ENCODE measurements around the gene PDSS2. TPM values are rescaled to one million over a fixed set of nuclear protein-coding genes. Genes with fewer than 3 reads are reported as not detected.

Gene PDSS2
- total RNA-seq, 1 experiment from 2014 or later: 12.1 TPM

GRCh38 chr6:107123501-107123900, 335.9 kb downstream of the PDSS2 start:
- Histone ChIP-seq H2BK20ac (ENCODE audit: low read depth, low read length, poor library complexity, severe bottlenecking) (no peak overlapping the region), H3T11ph (ENCODE audit: low read length) (no peak overlapping the region), H2BK12ac (ENCODE audit: insufficient read length, low read depth, low read length) (no peak overlapping the region), H3K18ac (ENCODE audit: insufficient read length, low read depth, low read length) (no peak overlapping the region), H2BK120ac (ENCODE audit: low read depth, low read length, poor library complexity, severe bottlenecking) (no peak overlapping the region), H2BK5ac (ENCODE audit: insufficient read length, low read length) (no peak overlapping the region), H2AFZ (ENCODE audit: low read length) (no peak overlapping the region), H3K27ac (ENCODE audit: insufficient read length, low read depth, low read length) (no peak overlapping the region), H3K4ac (ENCODE audit: low read depth, low read length) (no peak overlapping the region), H4K8ac (replicated peaks; ENCODE audit: insufficient read length, low read depth, low read length) (no peak overlapping the region), H3K23ac (ENCODE audit: insufficient read length, low read depth, low read length) (no peak overlapping the region), H3K23me2 (ENCODE audit: insufficient read length, low read depth, low read length, poor library complexity, severe bottlenecking) (no peaks in the 10 kb centered on the region), H2AK5ac (ENCODE audit: insufficient read length, low read length) (no peak overlapping the region), H3K56ac (ENCODE audit: insufficient read length, low read depth, low read length) (no peak overlapping the region), H4K91ac (ENCODE audit: insufficient read length, low read depth, low read length) (no peak overlapping the region), H2BK15ac (ENCODE audit: low read depth, low read length) (no peak overlapping the region), H3K4me1 (ENCODE audit: insufficient read depth, low read length) (peaks cover 7% of the 10 kb centered on the region; the same call in 1 of the 2 replicates), H3K27me3 (ENCODE audit: insufficient read depth, low read length) (no peaks in the 10 kb centered on the region), H4K5ac (ENCODE audit: insufficient read length, low read depth, low read length) (no peak overlapping the region), H3K79me2 (ENCODE audit: insufficient read depth, low read length) (no peaks in the 10 kb centered on the region), H3K9ac (ENCODE audit: extremely low read depth, insufficient read length, low read length) (no peak overlapping the region), H3K14ac (ENCODE audit: insufficient read depth, low read length) (no peak overlapping the region), H3K79me1 (ENCODE audit: insufficient read depth, low read depth, low read length, poor library complexity, severe bottlenecking) (no peaks in the 10 kb centered on the region), H4K20me1 (ENCODE audit: control insufficient read depth, insufficient read depth, insufficient read length) (no peaks in the 10 kb centered on the region), H3K4me2 (ENCODE audit: insufficient read depth, insufficient read length, low read length) (no peak overlapping the region), H3K9me3 (ENCODE audit: control insufficient read depth, low read depth, low read length) (no peaks in the 10 kb centered on the region)
- no peak overlapping the region for H3K27ac Mint-ChIP-seq
- peaks cover 43 to 47% of the 10 kb centered on the region in 2 experiments for H3K4me1 Mint-ChIP-seq
- no CpG with 5 or more reads among the region's 6 CpGs for WGBS (ENCODE audit: extremely low coverage, insufficient read length, low lambda C conversion rate)
- H3K36me3 Mint-ChIP-seq (ENCODE audit: insufficient read depth in 1 of 3, low read depth in 3 of 3): no peaks in the 10 kb centered on the region; a peak in 1 of 7 replicates
- no peak for DNase-seq
- H3K27me3 Mint-ChIP-seq (ENCODE audit: low read depth): no peaks in the 10 kb centered on the region
- H3K4me3 Mint-ChIP-seq: no peak overlapping the region
- no peaks in the 10 kb centered on the region for H3K9me3 Mint-ChIP-seq
- TF ChIP-seq CTCF (conservative IDR thresholded peaks at IDR 0.05): no peak
